CD1c-positive myeloid dendritic cell (primary cell): ENCODE measurements around the gene SH3RF3.

Experiments used
- DNase-seq: peaks from one replicate; pipeline ENCODE4 v3.0.0-alpha.2; 2016; ENCODE audit errors: extremely low spot score

The SH3RF3 gene

GRCh38 chr2:109538546-109538945 lies 409.5 kb downstream of the SH3RF3 start:
- DNase-seq, result no peak

GRCh38 chr2:109542384-109542783 lies 413.4 kb downstream of the SH3RF3 start:
- DNase-seq, result no peak

DNA sequence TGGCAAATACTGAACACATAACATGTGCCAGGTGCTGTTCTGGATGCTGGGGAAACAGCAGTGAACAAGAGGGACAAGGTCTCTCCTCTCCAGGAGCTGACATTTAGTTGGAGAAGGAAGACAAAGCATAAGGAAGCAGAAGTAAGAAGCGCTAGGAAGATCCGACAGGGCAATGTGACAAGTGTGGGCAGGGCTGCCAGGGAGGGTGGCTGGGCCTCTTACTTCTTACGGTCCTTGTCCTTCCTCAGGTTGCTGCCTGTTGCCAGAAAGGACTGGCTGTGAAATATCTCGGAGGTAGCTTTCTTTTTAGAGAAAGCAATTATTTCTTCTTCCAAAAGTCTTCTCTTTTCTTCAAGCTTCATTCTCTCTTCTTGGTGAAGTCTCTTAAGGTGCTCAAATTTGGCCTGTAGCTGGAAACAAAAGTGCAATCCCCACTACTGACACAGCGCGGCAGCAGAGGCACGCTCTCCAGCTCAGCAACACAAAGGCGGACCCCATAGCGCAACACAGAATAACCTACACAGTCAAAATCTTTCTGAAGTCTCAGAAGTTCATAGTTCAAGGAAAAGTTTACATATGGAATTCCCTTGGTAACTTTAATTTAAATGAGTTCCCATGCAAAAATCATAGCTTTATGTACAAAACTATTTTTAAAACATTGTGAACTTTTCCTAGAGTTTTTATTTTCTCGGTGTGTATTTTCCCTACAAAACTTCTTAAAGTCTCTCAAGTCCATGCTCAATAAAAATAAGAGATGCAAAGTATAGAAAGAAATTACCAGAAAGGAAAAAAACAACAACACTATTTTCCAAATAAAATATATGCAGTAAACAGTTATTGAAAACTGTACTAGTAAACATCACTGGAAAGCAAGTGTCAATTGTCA lies 417.1 kb downstream of the SH3RF3 start:
- DNase-seq, result peak; percentile 64

DNA sequence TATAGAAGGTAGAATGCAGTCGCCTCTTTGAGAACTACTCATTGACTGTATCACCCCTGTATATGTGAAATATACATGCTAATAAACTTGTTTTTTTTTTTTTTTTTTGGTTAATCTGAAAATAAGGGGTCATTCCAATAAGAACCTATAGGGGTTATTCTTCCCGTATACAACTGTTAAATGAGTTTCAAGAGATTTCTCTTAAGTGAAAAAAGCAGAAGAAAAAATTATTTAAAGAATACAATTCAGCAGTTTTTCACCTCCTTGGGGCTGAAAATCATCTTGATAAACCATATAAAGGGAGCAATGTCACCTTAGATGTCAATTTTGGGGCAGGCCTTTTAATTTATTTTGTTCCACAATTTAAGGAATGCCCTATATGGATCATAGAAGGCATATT lies 418.3 kb downstream of the SH3RF3 start:
- DNase-seq, result no peak

GRCh38 chr2:109549016-109549590 lies 420.1 kb downstream of the SH3RF3 start:
- DNase-seq, result no peak
